OCI-LY7 (cell line): ENCODE results near the gene TRMT11.

Experiments
- CTCF ChIP-seq: fragments of 200-600 bp; sonication (generic); conservative IDR thresholded peaks from 2 replicates; pipeline ENCODE4 v1.5.1; 2014; ENCODE audit warnings: mild to moderate bottlenecking, antibody characterized with exemption, low read length, moderate library complexity, mixed read lengths
- EZH2phosphoT487 ChIP-seq: fragments of 200-600 bp; sonication (generic); IDR thresholded peaks from 2 replicates; pipeline ENCODE4 v1.6.1; 2018; ENCODE audit warnings: low read depth, borderline replicate concordance, mild to moderate bottlenecking, mixed run types, antibody characterized with exemption, low read length, moderate library complexity, mixed read lengths

- no peak for TF ChIP-seq CTCF
- TF ChIP-seq EZH2phosphoT487 = no peak
These were observed 66.1 kb downstream of the TRMT11 start for GRCh38 chr6:126052485-126052884.
